CD4-positive, alpha-beta T cell (primary cell): ENCODE results near the gene LRG1. TPM values are rescaled to one million over a fixed set of nuclear protein-coding genes. Genes with fewer than 3 reads are reported as not detected.

Source experiments
- ATAC-seq: fragments of 200-7000 bp; cut with Tn5 transposase; one replicate; pipeline ENCODE4 v1.10.0; 2022; ENCODE audit warnings: mild to moderate bottlenecking; ENCODE audit not compliant: poor library complexity
- CTCF ChIA-PET: fragments of 350-600 bp; sonication (Branson Sonifier 250); formaldehyde crosslinking; loops from one replicate; lab custom pipeline; 2021; ENCODE audit warnings: antibody characterized with exemption, inconsistent platforms; lab: Charles Lee
- POLR2A ChIA-PET: fragments of 350-600 bp; sonication (Branson Sonifier 250); formaldehyde crosslinking; loops from one replicate; lab custom pipeline; 2021; ENCODE audit warnings: antibody characterized with exemption, inconsistent platforms; lab: Charles Lee
- DNase-seq, 14 experiments: peaks; one replicate each; pipeline ENCODE4 v3.0.0-alpha.2; 2013 to 2020; ENCODE audit warnings: mixed read lengths in 2 of 14
- H3K27ac ChIP-seq, 2 donors: one replicate each; pipeline versions ENCODE4 v1.5.1 to v1.7.0; 2013; ENCODE audit warnings: low read length in 2 of 2, low read depth in 1 of 2, mild to moderate bottlenecking in 1 of 2
- H3K27me3 ChIP-seq, 2 experiments: 1 replicate in 1 of 2; 2 replicates in 1 of 2; pipeline versions ENCODE4 v1.6.1 to v1.7.0; 2013; ENCODE audit warnings: low read length in 2 of 2, control low read depth in 1 of 2, mild to moderate bottlenecking in 1 of 2, moderate library complexity in 1 of 2; ENCODE audit not compliant: insufficient read depth in 2 of 2, control insufficient read depth in 1 of 2
- H3K36me3 ChIP-seq: one replicate; pipeline ENCODE4 v1.6.1; 2013; ENCODE audit warnings: low read length, control low read depth; ENCODE audit not compliant: insufficient read depth
- H3K4me1 ChIP-seq: one replicate; pipeline ENCODE4 v1.6.1; 2013; ENCODE audit warnings: low read length, control low read depth; ENCODE audit not compliant: insufficient read depth
- H3K4me3 ChIP-seq: one replicate; pipeline ENCODE4 v1.5.1; 2013; ENCODE audit warnings: mild to moderate bottlenecking, low read length, moderate library complexity
- H3K9me3 ChIP-seq, 2 experiments: 1 replicate in 1 of 2; 2 replicates in 1 of 2; pipeline versions ENCODE4 v1.6.1 to v1.7.0; 2013; ENCODE audit warnings: low read length in 2 of 2, mild to moderate bottlenecking in 2 of 2, control low read depth in 1 of 2, moderate library complexity in 1 of 2; ENCODE audit not compliant: control insufficient read depth in 1 of 2, insufficient read depth in 1 of 2
- H3K27ac Mint-ChIP-seq: one replicate; pipeline ENCODE4 v1.8.0; 2020; ENCODE audit warnings: mixed read lengths
- H3K27me3 Mint-ChIP-seq: one replicate; pipeline ENCODE4 v1.8.0; 2021; ENCODE audit warnings: mixed read lengths
- H3K36me3 Mint-ChIP-seq: one replicate; pipeline ENCODE4 v1.8.0; 2021; ENCODE audit warnings: low read depth, mixed read lengths
- H3K4me1 Mint-ChIP-seq: one replicate; pipeline ENCODE4 v1.8.0; 2021; ENCODE audit warnings: low read depth, mixed read lengths
- H3K4me3 Mint-ChIP-seq: one replicate; pipeline ENCODE4 v1.8.0; 2020; ENCODE audit warnings: mild to moderate bottlenecking, mixed read lengths
- H3K9me3 Mint-ChIP-seq: one replicate; pipeline ENCODE4 v1.8.0; 2020; ENCODE audit warnings: mixed read lengths
- intact Hi-C, 2 experiments: fragments of 100-400 bp; cut with DNase I in 1 of 2; cut with micrococcal nuclease in 1 of 2; formaldehyde crosslinking; loops; one replicate each; pipeline versions ENCODE4 v1.15.1 to v1.9.0; 2023 to 2025; cut with DNase I, micrococcal nuclease
- total RNA-seq, 174 experiments: library from RNA in 2 of 174; stranded (reverse) in 2 of 174; gene quantifications; one replicate each; pipeline ENCODE4 v1.2.3 and lab custom pipeline; 2021 to 2026
- TF ChIP-seq, protein P1 (sequence below): fragments of 200-600 bp; IDR thresholded peaks from one replicate; pipeline ENCODE4 v1.8.0; 2022; ENCODE audit warnings: antibody characterized with exemption, mild to moderate bottlenecking

LRG1 gene
- total RNA-seq, 2 experiments from 2014 or later = not detected

DNA sequence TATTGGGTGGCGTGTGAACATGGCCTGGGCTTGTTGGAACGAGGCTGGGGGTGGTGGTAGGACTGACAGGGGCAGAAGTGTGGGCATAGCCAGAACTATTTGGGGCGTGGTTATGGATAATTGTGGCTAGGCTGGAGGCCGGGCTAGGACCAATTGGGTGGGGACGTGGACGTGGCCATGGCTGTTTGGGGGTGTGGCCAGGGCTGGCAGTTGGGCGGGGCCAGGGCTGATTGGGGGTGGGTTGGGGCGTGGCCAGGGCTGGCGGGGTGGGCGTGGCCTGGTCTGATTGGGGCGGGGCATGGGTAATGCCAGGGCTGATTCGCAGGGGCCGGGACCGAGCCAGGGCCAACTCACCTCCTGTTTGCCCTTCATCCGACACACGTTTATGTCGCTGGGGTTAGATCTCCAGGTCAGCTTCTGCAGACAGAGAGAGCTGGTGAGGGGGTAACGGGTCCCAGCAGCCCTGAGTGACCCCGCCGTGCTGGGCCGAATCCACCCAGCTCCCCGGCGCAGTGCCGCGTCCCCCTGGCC, 16.8 kb upstream of the LRG1 start:
- ATAC-seq (no peak), DNase-seq (peak in 3 of 14 experiments; percentile 8 to 53 (median 36))
- no peaks in the 10 kb centered on the region for H3K4me1 Mint-ChIP-seq
- Histone ChIP-seq H3K4me1 (peaks cover 7% of the 10 kb centered on the region), H3K27ac (no peak overlapping the region), H3K4me3 (no peak overlapping the region), H3K36me3 (no peaks in the 10 kb centered on the region), H3K27me3 (no peaks in the 10 kb centered on the region), H3K9me3 (peaks cover 0 to 17% of the 10 kb centered on the region in 2 experiments)
- H3K36me3 Mint-ChIP-seq = no peaks in the 10 kb centered on the region
- ChIA-PET POLR2A (no interaction called here), CTCF (no interaction called here)
- peaks cover 9% of the 10 kb centered on the region for H3K27me3 Mint-ChIP-seq
- H3K9me3 Mint-ChIP-seq = no peaks in the 10 kb centered on the region
- no peak overlapping the region for H3K27ac Mint-ChIP-seq
- intact Hi-C loops = no loop called here
- TF ChIP-seq, protein P1, sequence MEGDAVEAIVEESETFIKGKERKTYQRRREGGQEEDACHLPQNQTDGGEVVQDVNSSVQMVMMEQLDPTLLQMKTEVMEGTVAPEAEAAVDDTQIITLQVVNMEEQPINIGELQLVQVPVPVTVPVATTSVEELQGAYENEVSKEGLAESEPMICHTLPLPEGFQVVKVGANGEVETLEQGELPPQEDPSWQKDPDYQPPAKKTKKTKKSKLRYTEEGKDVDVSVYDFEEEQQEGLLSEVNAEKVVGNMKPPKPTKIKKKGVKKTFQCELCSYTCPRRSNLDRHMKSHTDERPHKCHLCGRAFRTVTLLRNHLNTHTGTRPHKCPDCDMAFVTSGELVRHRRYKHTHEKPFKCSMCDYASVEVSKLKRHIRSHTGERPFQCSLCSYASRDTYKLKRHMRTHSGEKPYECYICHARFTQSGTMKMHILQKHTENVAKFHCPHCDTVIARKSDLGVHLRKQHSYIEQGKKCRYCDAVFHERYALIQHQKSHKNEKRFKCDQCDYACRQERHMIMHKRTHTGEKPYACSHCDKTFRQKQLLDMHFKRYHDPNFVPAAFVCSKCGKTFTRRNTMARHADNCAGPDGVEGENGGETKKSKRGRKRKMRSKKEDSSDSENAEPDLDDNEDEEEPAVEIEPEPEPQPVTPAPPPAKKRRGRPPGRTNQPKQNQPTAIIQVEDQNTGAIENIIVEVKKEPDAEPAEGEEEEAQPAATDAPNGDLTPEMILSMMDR = no peak
- H3K4me3 Mint-ChIP-seq = no peak overlapping the region

DNA sequence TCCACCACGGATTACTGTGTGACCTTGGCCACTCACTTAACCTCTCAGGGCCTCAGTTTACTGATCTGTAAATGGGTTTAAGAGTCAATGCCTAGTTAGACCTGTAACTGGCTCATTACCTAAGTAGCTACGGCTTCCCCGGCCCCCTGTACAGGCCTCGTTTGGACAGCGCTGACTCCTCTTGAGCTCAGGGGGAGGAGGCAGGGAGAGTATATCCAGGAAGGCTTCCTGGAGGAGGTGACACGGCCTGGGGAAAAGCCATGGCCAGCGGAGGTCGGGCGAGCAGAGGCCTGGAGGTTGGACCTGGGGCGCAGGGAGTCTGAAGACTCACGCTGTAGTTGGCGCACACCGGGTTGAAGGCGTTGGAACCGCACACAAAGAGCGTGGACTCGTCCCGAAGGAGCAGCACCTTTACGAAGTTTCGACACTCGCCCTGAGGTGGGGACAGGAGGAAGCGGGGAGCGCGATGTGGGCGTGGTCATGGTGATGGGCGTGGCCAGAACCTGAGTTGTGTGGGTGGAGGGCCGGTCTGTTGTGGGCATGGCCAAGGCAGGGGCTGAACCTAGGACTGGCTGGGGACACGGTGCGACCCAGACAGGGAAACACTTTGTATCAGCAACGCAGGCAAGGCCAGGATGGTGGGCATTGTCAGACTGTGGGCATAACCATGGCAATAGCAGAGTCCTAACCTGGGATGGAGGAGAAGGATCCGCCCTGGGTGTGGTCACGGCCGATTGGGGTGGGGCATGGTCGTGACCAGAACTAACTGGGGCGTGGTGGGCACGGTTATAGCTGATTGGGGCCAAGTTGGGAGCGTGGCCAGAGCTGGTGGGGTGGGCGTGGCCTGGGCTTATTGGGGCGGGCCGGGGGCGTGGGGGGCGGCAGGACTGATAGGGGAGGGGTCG, 16.1 kb upstream of the LRG1 start:
- Mint-ChIP-seq H3K27me3 (peaks cover 9% of the 10 kb centered on the region), H3K4me1 (no peaks in the 10 kb centered on the region), H3K36me3 (no peaks in the 10 kb centered on the region), H3K27ac (no peak overlapping the region), H3K9me3 (no peaks in the 10 kb centered on the region), H3K4me3 (no peak overlapping the region)
- no peak for ATAC-seq
- ChIA-PET POLR2A (no interaction called here), CTCF (no interaction called here)
- no peaks in the 10 kb centered on the region for H3K27me3 ChIP-seq
- intact Hi-C loops = no loop called here
- peak in 1 of 14 experiments; percentile 36 for DNase-seq
- no peak overlapping the region for H3K27ac ChIP-seq
- TF ChIP-seq, protein P1 = no peak
- H3K36me3 ChIP-seq = no peaks in the 10 kb centered on the region
- H3K4me3 ChIP-seq = no peak overlapping the region
- peaks cover 0 to 17% of the 10 kb centered on the region in 2 experiments for H3K9me3 ChIP-seq
- H3K4me1 ChIP-seq = peaks cover 7% of the 10 kb centered on the region

DNA sequence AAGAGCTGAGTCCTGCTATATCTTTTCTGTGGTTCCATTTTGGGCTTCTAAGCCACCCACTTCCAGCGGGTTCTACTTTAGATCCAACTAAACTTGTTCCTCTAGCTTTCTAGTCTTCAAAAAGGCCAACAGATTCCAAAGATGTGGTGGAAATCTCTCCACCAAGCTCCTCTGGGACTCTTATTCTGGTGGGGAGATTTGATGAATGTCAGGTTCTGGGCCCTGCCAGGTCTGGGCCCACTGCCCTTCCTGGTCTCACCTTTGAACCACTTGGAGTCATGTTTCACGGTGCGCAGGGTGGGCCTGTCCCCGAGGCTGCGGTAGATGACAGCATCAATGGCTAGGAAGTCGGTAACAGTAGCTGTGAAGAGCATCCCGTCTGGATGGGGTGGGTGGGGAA, 14.9 kb upstream of the LRG1 start:
- no peak overlapping the region for H3K4me3 ChIP-seq
- Mint-ChIP-seq H3K27ac (no peak overlapping the region), H3K36me3 (no peaks in the 10 kb centered on the region), H3K4me3 (no peak overlapping the region), H3K4me1 (no peaks in the 10 kb centered on the region), H3K9me3 (no peaks in the 10 kb centered on the region), H3K27me3 (peaks cover 9% of the 10 kb centered on the region)
- no peaks in the 10 kb centered on the region for H3K36me3 ChIP-seq
- peaks cover 0 to 17% of the 10 kb centered on the region in 2 experiments for H3K9me3 ChIP-seq
- intact Hi-C loops = no loop called here
- no peaks in the 10 kb centered on the region for H3K27me3 ChIP-seq
- ChIA-PET POLR2A (no interaction called here), CTCF (no interaction called here)
- TF ChIP-seq, protein P1 = no peak
- no peak for ATAC-seq
- DNase-seq = no peak
- H3K27ac ChIP-seq = no peak overlapping the region
- peaks cover 7% of the 10 kb centered on the region for H3K4me1 ChIP-seq
